Astrocyte (in vitro differentiated cells and primary cell): ENCODE measurements around the gene STAU1.

Experiments
- EZH2 ChIP-seq: IDR thresholded peaks from 2 replicates; pipeline ENCODE4 v1.6.1; 2012; ENCODE audit warnings: mild to moderate bottlenecking, low read length, inconsistent platforms; ENCODE audit not compliant: insufficient read depth
- TF ChIP-seq, protein P1 (sequence below): IDR thresholded peaks from 2 replicates; pipeline ENCODE4 v1.5.1; 2011; ENCODE audit warnings: low read depth, mild to moderate bottlenecking, inconsistent platforms, low read length, moderate library complexity; ENCODE audit not compliant: insufficient read depth

DNA sequence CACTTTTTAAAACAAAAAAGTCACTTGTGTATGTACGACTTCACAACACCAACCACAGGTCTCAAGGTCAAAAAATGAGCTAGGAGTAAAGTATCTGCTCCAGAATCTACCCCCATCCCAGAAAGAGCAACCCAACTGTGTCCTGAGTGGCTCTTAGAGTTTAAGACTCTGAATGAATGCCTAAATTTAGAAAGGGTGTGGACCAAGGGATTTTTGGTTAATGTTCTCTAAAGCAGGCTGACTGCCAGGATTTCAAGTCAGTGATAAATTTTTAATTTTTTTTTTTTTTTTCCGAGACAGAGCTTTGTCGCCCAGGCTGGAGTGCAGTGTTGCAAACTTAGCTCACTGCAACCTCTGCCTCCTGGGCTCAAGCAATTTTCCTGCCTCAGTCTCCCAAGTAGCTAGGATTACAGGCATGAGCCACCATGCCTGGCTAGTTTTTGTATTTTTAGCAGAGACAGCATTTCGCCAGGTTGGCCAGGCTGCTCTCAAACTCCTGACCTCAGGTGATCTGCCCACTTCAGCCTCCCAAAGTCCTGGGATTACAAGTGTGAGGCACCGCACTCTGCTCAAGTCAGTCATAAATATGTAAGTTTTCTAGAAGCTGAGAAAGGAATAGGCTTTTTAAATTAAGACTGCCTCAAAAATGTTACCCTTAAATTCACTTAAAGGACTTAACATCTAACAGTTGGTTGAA is 20.2 kb downstream of the STAU1 start:
- TF ChIP-seq, protein P1, sequence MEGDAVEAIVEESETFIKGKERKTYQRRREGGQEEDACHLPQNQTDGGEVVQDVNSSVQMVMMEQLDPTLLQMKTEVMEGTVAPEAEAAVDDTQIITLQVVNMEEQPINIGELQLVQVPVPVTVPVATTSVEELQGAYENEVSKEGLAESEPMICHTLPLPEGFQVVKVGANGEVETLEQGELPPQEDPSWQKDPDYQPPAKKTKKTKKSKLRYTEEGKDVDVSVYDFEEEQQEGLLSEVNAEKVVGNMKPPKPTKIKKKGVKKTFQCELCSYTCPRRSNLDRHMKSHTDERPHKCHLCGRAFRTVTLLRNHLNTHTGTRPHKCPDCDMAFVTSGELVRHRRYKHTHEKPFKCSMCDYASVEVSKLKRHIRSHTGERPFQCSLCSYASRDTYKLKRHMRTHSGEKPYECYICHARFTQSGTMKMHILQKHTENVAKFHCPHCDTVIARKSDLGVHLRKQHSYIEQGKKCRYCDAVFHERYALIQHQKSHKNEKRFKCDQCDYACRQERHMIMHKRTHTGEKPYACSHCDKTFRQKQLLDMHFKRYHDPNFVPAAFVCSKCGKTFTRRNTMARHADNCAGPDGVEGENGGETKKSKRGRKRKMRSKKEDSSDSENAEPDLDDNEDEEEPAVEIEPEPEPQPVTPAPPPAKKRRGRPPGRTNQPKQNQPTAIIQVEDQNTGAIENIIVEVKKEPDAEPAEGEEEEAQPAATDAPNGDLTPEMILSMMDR, result no peak
- TF ChIP-seq EZH2, result no peak
